ENCODE data around the gene MGRN1.

The MGRN1 gene

DNA sequence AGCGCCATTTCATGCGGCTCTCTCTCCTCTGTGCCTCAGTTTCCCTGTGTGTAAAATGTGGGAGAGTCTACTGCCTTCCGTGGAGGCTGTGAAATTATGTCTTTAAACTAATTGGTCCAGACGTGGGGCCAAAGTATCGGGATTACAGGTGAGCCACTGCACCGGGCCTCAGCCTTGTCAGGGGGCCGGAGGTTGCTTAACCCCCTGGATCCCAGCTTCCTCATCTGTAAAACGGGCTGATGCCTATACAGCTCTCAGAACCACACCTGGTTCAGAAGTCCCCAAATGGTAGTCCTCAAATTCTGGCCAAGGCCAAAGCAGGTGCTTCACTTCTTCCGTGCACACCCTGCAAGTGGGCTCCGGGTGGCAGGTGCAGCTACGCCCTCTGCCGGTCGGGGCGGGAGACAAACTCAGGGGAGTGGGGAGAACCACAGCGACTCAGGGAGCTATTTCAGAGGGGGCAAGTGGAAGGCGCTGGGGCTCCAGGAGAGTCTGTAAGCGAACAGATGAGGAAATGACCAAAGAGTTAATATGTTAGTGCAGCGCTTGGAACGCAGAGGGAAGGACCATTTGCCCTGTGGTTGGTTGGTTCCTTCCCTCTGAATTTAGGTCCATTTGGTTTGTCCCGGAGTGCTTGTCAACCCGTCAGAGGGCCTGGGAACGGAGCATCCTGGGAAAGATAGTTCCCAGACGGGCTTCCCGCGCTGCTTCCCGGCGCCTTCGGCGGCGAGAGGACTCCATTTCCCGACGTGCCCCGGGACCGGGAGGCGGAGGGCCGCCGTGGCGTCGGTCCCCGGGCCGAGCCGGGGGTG lies at the start of gene MGRN1:
Gene MGRN1, plus strand, starts transcription at position 812 of the 812 bp plus-strand sequence. CDS start 135 bp downstream, outside the sequence.
- peak; percentile 97 for DNase-seq

DNA sequence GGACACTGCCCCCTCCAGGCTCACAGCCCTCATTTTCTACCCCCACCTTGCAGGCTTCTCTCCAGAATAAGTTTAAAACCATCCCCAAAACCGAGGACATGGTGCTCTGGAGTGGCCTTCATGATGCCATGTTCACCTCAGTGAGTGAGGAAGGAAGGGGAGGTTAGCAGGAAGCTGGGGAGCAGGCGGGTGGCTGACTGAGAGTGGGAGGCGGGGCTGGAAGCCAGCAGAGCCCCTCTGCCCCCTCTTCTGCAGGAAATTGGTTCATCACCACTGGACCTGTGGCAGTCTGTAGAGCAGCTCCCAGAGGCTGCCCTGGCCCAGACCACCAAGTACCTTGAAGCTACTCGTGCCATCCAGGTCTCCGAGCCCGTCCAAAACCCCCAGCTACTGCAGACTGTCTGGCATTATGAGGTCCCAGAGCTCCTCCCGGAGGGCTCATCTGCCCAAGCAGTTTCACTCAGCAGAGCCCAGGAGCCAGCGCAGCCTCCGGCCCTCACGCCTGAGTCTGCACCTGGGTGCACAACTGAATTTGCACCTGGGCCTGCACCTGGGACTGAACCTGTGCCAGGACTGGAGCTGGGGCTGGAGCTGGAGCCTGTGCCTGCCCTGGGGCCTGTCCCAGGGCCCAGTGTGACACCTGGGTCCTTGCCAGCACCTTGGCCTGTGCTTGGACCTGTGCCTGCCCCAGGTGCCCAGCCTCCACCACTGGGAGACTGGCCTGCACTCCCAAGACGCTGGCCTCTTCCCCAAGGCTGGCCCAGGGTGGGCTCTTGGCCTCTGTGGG lies 49.5 kb upstream of the MGRN1 start:
- DNase-seq = no peak

DNA sequence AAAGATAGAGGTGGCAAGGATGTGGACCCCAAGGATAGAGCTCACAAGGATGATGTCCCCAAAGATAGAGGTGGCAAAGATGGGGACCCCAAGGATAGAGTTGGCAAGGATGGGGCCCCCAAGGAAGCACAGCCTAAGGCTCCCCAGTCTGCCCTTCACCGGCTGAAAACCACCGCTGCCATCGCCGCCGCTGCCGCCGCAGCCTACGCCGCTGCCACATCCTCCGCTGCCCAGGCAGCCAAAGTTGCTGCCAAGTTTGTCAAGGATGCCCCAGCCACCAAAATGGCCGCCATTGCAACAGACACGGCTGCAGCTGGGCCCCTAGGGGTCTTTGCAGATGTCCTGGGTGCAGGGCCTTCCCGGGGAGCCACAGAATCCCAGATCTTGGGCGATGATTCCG lies 48.6 kb upstream of the MGRN1 start:
- DNase-seq = no peak

DNA sequence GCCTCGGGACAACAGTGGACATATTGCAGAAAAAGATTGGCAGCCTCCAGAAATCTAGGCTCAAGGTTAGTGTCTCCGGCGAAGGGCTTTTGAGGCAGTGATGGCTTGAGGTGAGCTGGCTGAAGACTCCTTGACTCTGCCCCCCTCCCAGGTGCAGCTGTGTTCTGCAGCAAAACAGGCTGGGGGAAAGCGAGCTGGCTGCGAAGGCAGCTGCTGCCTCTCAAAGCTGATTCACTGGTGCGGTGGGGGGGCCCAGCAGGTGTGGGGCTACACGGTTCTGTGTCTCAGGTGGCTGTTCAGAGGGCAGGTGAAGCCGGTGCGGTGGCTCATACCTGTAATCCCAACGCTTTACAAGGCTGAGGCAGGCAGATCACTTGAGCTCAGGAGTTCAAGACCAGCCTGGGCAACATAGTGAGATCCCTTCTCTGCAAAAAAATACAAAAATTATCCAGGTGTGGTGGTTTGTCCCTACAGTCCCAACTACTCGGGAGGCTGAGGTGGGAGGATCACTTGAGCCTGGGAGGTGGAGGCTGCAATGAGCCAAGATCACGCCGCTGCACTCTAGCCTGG lies 45.6 kb upstream of the MGRN1 start:
- no peak for DNase-seq

DNA sequence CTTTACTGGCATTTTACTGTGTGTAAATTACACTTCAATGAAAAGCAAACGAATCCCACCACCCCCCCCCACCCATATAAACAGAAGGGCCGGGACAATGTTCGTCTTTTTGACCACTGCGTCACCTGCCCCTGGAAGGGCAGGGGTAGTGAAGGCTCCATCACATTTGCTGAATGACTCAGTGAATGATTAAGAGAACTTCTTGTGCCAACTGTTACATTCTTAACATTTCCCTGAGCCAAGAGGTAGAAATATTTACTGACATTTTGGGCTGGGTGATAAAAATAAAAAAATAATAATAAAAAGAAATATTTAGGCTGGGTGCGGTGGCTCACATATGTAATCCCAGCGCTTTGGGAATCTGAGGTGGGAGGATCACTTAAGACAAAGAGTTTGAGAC lies 44.4 kb upstream of the MGRN1 start:
- DNase-seq = no peak

DNA sequence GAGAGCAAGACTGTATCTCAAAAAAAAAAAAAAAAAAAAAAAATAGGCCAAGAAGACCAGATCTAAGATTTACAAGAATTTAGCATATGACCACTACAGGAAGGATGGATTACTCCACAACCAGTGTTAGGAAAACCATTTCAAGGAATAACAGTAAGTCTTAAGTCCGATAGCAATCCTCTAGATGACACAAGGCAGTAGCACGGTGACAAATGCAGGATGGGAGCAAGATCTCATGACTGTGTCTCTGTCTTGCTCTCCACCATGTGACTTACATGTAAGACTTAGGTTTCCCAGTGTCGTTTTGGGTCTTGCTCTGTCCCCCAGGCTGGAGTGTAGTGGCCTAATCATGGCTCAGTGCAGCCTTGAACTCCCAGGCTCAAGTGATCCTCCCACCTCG lies 40.7 kb upstream of the MGRN1 start:
- no peak for DNase-seq

DNA sequence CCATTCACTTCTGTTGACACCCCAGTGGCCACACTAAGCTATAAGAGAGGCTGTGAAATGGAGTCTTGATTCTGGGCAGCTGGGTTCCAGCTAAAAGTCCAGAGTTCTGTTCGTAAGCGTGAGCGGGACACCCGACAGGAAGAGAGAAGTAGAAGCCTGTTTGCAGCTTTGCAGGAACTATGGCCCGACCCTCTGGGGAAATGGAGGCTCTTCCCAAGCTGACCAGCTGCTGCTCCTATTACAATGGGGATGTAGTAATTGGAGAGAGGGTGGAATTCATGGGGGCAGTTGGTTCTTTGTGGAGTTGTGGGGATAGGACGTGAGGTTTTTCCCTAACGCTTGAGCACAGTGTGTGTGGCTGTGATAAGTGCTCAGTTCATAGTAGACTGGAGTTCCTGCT lies 38.3 kb upstream of the MGRN1 start:
- DNase-seq = no peak

DNA sequence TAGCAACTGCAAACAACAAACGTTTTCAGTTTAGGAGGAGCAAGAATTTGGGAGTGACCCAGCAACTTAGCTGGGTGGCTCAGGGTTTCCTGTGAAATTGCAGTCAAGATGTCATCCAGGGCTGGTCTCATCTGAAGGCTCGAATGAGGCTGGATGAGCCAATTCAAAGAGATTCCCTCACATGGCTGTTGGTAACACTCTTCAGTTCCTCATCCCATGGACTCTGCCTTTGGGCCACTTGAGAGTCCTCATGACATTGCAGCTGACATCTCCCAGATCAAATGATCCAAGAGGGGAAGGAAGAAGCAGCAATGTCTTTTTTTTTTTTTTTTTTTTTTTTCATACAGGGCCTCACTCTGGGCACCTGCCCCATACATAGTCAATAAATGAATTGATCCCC lies 36.2 kb upstream of the MGRN1 start:
- DNase-seq = no peak

DNA sequence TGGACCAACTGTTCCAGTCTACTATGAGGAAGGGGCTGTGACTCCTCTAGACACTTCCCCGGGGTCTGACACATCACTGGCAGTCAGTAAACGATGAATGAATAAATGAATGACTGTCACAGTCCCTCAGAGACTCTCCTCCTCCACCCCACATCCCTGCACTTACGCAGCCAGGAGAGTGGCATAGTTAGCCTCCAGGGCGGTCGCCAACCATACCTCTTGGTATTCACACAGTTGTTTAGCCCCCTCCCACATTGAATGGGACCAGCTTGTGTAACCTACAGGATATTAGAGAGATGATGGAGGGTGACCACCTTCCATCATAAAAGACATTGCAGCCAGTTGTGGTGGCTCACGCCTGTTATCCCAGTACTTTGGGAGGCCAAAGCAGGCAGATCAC lies 35.7 kb upstream of the MGRN1 start:
- DNase-seq = no peak

DNA sequence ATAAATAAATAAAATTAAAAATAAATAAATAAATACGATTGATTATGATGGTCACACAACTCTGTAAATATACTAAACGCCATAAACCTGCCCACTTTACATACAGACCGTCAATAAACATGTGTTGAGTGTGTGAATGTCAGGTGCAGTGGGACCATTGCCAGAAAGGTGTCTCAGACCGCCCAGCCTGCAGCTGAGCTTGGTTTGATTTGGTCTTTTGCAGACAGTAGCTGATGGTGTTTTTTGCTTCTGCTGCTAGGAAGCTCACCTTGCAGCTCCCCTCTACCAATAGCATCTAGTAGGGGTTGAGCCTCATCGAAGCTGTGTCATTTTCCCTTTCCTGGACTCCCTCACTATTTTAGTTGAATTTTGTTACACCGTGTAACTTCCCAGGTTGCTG lies 33.4 kb upstream of the MGRN1 start:
- no peak for DNase-seq

DNA sequence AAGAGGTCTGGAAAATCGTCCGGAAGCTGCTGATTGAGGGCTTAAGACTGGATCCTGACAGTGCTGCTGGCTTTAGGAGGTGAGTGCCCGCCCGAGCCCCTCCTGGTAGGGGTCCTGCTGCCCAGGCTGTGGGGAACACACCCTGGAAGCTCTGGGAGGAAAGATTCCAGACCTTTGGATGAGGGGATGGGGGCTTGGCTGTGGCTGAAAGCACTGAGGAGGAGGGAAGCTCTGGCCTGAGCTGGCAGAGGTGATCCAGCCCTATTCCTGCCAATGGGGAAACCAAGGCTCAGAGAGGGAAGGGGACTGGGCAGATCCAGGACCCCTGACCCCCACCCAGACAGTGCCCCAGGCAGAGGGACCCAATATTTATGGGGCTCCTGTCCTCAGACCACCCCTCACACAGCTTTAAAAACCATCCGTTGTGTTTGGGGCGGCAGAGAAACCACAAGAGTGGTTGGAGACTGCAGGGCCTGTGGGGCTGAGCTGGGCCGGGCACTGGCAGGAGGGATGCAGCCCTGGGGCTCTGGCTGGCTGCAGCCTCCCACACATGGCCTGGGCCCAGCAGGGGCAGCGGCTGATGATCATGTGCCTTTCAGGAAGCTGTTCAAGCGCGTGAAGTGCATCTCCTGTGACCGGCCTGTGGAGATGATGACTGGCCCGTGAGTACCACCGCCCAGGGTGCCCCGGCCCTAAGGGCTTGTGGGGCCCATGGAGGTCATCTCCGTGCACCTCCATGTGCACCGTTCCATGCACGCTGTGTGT lies 32.7 kb upstream of the MGRN1 start:
- no peak for DNase-seq

DNA sequence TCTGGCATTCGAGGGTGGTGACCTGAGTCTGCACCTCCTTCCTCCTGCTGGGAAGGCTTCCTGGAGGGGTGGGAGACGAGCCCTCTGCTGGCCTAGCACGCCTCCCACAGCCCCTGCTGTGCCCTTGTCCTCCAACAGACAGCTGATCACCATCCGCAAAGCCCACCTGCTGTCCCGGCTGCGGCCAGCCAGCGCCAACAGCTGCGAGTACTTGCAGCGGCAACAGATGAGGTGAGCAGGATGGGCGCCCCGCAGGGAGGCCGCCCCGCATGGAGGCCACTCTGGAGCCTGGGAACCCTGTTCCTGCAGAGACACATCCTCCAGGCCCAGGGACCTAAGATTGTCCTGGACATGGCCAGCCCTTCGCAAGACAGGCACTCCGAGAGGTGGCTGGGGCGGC lies 31.5 kb upstream of the MGRN1 start:
- DNase-seq = no peak

DNA sequence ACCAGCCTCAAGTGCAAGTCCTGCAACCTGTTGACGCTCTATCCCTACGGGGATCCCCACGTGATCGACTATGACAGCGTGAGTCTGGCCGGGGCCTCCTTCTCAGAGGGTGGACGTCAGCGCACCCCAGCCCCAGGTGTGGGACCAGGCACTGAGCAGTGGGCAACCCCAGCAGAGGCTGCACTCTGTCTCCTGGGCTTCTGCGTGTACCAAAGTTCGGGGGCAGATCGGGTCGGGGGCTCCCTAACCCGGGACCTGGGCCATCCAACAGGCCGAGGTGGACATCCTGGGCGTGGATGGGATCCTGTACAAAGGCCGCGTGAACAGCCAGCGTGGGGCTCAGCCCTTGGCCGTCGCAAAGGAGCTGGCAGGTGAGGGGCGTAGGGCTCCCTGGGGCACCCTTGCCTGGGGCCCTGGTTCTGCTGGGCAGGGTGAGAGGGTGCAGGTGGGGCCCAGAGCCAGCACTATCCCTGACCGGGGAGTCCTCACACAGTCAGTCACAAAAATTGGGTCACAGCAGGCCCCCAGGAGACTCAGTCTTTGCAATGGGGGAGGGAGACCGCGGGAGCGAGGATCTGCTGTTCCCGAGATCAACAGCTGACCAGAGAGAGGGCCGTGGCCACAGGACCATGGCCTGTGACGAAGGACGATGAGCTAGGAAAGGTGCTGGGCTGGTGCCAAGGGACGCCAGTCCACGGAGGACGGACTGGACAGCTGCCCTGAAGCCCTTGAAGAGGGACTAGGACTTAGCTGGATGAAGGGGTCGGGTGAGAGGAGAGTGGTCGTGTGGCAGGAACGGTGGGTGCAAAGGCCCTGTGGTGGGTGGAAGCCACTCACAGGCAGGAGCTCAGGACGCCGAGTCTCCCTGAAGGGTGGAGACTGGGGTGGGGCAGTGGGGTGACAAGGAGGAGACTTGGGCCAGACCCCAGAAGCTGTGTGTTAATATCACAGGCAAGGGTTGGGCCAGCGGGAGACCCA lies 29.9 kb upstream of the MGRN1 start:
- DNase-seq = no peak

DNA sequence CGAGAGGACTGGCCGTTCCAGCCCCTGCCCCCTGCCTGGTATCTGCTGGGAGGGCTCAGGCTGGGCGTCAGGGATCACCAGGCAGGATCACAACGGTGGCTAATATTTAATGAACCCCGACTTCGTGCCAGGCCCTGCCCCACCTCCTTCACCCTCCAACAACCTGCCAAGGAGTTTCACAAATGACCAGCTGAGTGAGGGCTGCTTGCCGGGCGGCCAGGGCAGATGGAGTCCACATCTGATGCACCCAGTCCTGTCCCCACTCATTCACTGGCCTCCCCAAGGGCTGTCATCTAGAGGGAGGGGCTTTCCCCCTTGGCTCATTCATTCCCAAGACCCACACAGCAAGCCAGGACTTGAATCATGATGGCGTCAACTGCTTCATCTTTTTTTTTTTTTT lies 27.5 kb upstream of the MGRN1 start:
- no peak for DNase-seq

DNA sequence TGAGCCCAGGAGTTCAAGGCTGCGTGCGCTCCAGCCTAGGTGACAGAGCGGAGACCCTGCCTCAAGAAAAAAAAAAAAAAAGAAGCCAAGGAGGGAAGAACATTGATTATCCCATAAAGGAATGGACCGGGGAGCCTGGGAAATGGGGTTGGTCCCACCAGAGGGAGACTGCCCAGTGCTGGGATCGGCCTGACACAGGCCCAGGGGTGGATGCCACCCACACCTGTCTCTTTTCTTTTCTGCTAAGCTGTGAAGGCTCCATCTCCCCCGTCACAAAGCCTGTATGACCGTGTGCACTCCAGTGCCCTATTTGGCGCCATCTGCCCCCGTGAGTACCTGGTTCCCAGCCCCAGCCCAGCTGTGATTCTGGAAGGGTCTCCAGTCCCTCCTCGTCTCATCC lies 25.6 kb upstream of the MGRN1 start:
- DNase-seq = no peak

DNA sequence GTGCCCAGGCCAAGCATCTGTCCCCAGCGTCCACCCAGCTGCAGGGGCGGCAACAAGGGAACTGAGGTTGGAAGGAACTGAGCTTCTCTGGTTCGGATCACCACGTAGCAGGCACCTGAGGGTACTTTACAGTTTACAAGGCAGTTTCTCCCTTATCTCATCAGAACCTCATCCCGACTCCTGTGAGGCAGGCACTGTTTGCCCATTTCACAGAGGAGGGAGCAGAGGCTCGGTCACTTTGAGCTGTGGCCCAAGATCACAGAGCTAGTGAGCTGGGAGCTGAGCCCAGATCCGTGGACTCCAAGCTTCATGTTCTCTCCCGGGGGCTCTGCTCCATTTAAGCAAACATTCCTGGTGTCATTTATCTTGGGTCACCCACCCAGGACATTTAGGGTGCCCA lies 25.1 kb upstream of the MGRN1 start:
- no peak for DNase-seq

DNA sequence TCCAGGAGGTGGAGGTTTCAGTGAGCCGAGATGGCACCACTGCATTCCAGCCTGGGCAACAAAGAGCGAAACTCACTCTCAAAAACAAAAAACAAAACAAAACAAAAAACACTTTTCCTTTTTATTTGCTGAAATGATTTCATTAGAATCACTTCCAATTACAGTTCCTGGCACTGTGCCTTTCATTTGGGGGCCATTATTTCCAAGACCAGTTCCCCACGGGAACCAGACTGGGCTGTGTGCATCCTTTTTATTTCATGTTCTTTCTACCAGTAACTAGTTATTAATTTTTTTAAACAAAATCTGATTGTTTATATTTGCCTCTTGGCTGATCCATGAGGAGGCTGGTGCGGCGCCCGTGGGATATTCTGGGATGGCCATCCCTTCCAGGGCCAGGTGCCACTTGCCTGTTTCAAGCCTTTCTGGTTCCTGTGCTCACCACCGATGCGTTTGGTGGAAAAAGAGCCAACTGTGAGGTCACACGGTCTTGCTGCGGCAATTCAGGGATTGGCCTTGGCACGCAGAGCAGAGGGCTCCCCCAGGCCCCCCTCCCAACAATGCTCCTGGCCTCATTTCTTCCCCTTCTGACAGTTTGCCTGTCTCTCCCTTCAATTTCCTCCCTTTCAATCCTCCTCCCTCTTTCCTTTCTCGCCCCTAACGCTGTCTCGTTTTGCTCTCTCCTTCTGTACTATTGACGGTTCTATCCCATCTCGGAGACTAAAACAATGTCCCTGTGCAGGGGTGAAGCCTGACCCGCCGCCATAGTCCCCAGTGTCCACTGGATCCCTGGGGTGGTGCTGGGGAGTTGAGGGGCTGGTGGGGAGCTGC lies 23.4 kb upstream of the MGRN1 start:
- no peak for DNase-seq

DNA sequence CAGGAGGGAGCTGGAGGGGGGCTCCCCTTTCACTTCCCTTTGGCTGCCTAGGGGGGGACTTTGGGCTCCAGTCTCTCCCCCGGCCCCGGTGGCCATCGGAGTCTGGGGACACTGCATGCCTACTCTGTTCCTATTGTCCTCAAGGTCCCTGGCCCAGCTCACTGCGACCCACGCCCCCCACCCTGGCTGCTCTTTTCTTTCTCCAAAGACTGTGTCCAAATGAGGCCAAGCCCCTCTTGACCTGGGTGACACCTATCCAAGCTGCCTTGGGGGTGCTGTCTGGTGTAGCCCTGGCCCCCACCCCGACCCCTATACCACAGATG lies 22.8 kb upstream of the MGRN1 start:
- no peak for DNase-seq

DNA sequence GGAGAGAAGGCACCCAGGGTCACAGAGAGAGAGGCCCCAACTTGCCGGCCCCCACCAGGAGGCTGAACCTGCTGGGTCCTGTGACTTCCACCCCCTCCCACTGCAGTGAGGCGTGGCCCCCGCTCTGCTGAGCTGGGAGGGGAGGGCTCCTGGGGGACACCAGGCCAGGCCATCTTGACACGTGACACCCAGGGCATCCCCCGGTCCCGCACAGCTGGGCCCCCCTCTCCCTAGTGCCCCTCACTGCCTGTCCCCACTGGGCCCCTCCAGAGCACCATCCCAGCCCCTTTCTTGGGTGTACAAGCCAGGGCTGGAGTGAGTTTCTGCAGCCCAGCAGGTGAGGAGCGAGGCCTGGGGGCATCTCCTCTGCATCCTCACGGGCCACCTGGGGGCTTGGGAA lies 22.3 kb upstream of the MGRN1 start:
- DNase-seq = no peak

DNA sequence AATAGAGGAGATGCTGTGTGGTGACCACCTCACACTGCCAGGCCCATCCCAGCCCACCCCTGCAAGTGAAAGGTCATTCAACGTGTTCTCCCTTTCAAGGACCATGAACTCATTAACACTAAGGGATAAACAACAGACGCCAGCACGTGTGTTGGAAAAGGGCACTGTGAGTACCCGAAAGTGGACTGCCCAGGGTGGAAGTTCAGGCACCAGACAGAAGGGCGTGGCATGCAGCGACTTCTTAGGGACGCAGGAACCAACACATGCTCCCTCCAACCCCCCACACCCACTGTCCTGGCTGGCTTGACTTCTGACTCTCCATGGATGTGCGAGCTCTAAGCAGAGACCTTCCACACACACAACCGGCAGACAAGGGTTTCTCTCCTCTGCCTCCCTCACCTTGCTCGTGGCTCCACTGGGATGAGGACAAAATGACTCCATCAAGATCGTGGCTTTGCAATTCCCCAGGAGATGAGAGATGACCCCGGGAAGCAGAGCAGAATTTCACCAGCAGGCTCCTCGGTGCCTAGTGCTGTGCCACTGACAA lies 20.9 kb upstream of the MGRN1 start:
- no peak for DNase-seq

DNA sequence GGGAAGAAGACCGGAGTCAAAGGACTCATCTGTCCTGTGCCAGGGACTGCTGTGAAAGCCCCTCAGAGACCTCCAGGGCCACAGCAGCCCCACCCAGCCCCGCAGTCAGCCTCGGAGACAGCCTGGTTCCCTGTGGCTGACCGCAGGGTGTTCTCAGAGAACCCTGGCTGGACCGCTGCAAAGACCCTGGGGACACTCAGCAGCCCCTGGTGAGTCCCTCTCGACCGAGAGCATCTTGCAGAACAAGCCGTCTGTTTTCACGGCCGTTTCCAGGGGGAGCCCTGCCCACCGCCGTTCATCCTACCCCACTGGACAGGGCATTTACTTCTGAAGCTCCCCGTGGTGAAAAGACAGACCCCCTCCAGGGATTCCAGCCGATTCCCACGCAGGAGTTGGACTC lies 20.2 kb upstream of the MGRN1 start:
- DNase-seq = no peak

All from hematopoietic multipotent progenitor cell treated with erythropoietin and hydrocortisone succinate and interleukin-3 and kit ligand, for 8 days (in vitro differentiated cells).